Liver (tissue), 9 donors: ENCODE data around the gene MEN1. TPM values are rescaled to one million over a fixed set of nuclear protein-coding genes. Genes with fewer than 3 reads are reported as not detected.

Experiments used
- DNase-seq: peaks from one replicate; pipeline ENCODE4 v3.0.0-alpha.2; 2017; ENCODE audit warnings: low spot score
- H3K27ac ChIP-seq, 2 donors: one replicate each; pipeline ENCODE4 v1.7.0; 2013; ENCODE audit warnings: inconsistent platforms in 2 of 2, low read length in 2 of 2, control low read depth in 1 of 2, low read depth in 1 of 2, mild to moderate bottlenecking in 1 of 2
- H3K27me3 ChIP-seq, 4 donors: one replicate each; pipeline versions ENCODE4 v1.6.1 to v1.7.0; 2013; ENCODE audit warnings: low read length in 3 of 4, inconsistent platforms in 1 of 4, mild to moderate bottlenecking in 1 of 4, moderate library complexity in 1 of 4; ENCODE audit not compliant: control insufficient read depth in 4 of 4, insufficient read depth in 4 of 4
- H3K36me3 ChIP-seq, 4 donors: one replicate each; pipeline versions ENCODE4 v1.6.1 to v1.7.0; 2013; ENCODE audit warnings: low read length in 3 of 4, mild to moderate bottlenecking in 3 of 4, low read depth in 1 of 4, moderate library complexity in 1 of 4; ENCODE audit not compliant: control insufficient read depth in 4 of 4, insufficient read depth in 3 of 4
- H3K4me1 ChIP-seq, 4 donors: one replicate each; pipeline versions ENCODE4 v1.6.1 to v1.7.0; 2013; ENCODE audit warnings: low read length in 3 of 4, mild to moderate bottlenecking in 3 of 4, moderate library complexity in 1 of 4; ENCODE audit not compliant: control insufficient read depth in 4 of 4, insufficient read depth in 4 of 4
- H3K4me3 ChIP-seq, 3 donors: one replicate each; pipeline versions ENCODE4 v1.6.1 to v1.7.0; 2013; ENCODE audit warnings: low read length in 3 of 3, control low read depth in 1 of 3, low read depth in 1 of 3, mild to moderate bottlenecking in 1 of 3
- H3K9ac ChIP-seq, 2 donors: one replicate each; pipeline ENCODE4 v1.7.0; 2013; ENCODE audit warnings: low read length in 2 of 2, mild to moderate bottlenecking in 2 of 2, moderate library complexity in 2 of 2, control low read depth in 1 of 2, low read depth in 1 of 2
- H3K9me3 ChIP-seq, 4 donors: one replicate each; pipeline versions ENCODE4 v1.6.1 to v1.7.0; 2013; ENCODE audit warnings: low read length in 3 of 4; ENCODE audit not compliant: control insufficient read depth in 4 of 4
- EGR1 ChIP-seq, 2 donors: IDR thresholded peaks; 2 replicates each; pipeline ENCODE4 v1.6.1; 2016 to 2018; ENCODE audit warnings: antibody characterized with exemption in 2 of 2, low read depth in 2 of 2
- FOXA1 ChIP-seq: IDR thresholded peaks from 2 replicates; pipeline ENCODE4 v1.6.1; 2016; ENCODE audit warnings: antibody characterized with exemption
- FOXA2 ChIP-seq: IDR thresholded peaks from 2 replicates; pipeline ENCODE4 v1.6.1; 2016; ENCODE audit warnings: antibody characterized with exemption
- GABPA ChIP-seq, 2 donors: IDR thresholded peaks in 1 of 2; conservative IDR thresholded peaks in 1 of 2; 2 replicates each; pipeline ENCODE4 v1.6.1; 2016; ENCODE audit warnings: antibody characterized with exemption in 2 of 2, mild to moderate bottlenecking in 1 of 2, moderate library complexity in 1 of 2
- HNF4A ChIP-seq, 2 donors: conservative IDR thresholded peaks; 2 replicates each; pipeline ENCODE4 v1.6.1; 2016; ENCODE audit warnings: antibody characterized with exemption in 2 of 2, mild to moderate bottlenecking in 2 of 2
- HNF4G ChIP-seq: IDR thresholded peaks from 2 replicates; pipeline ENCODE4 v1.6.1; 2016; ENCODE audit warnings: antibody characterized with exemption
- JUND ChIP-seq, 2 donors: IDR thresholded peaks; 2 replicates each; pipeline ENCODE4 v1.6.1; 2016; ENCODE audit warnings: antibody characterized with exemption in 2 of 2
- NR2F2 ChIP-seq: IDR thresholded peaks from 2 replicates; pipeline ENCODE4 v1.6.1; 2016; ENCODE audit warnings: antibody characterized with exemption
- RAD21 ChIP-seq, 2 donors: IDR thresholded peaks; 2 replicates each; pipeline ENCODE4 v1.6.1; 2016; ENCODE audit warnings: antibody characterized with exemption in 2 of 2, mild to moderate bottlenecking in 2 of 2
- RXRA ChIP-seq, 2 donors: IDR thresholded peaks; 2 replicates each; pipeline ENCODE4 v1.6.1; 2017 to 2018; ENCODE audit warnings: antibody characterized with exemption in 2 of 2, mild to moderate bottlenecking in 1 of 2
- SP1 ChIP-seq: IDR thresholded peaks from 2 replicates; pipeline ENCODE4 v1.6.1; 2018; ENCODE audit warnings: antibody characterized with exemption, mild to moderate bottlenecking
- TAF1 ChIP-seq: conservative IDR thresholded peaks from 2 replicates; pipeline ENCODE4 v1.6.1; 2016; ENCODE audit warnings: antibody characterized with exemption, mild to moderate bottlenecking
- YY1 ChIP-seq: IDR thresholded peaks from 2 replicates; pipeline ENCODE4 v1.6.1; 2016; ENCODE audit warnings: antibody characterized with exemption, mild to moderate bottlenecking
- WGBS: extraction: QIAGEN DNeasy Blood & Tissue Kit; methylation state at CpG from one replicate; pipeline ENCODE4 v1.1.7; 2013; 5-methylcytosine and 5-hydroxymethylcytosine counted together
- polyA plus RNA-seq, 2 donors: library from polyadenylated mRNA; stranded (reverse) in 1 of 2; unstranded in 1 of 2; fragments of 200-250 nt in 1 of 2; fragments of >200 nt in 1 of 2; fragmentation: Nextera tagmentation in 1 of 2; extraction: Ambion mirVana in 1 of 2; gene quantifications; one replicate each; pipeline versions ENCODE4 v1.2.1 to v1.2.3, GENCODE V29; 2013 to 2015
- total RNA-seq, 2 donors: library from RNA; depleted of rRNA; stranded (reverse); fragments of >200 nt; gene quantifications; one replicate each; pipeline ENCODE4 v1.2.3, GENCODE V29; 2014
- TF ChIP-seq, protein P1 (sequence below): IDR thresholded peaks from 2 replicates; pipeline ENCODE4 v1.6.1; 2016; ENCODE audit warnings: antibody characterized with exemption, mild to moderate bottlenecking
- TF ChIP-seq, protein P2 (sequence below): fragments of 150-350 bp; IDR thresholded peaks from 2 replicates; pipeline ENCODE4 v1.5.1; 2017; ENCODE audit warnings: improper control_type of control experiment, low read depth, low read length; ENCODE audit not compliant: missing input control
- TF ChIP-seq, protein P3 (sequence below): IDR thresholded peaks from 2 replicates; pipeline ENCODE4 v1.6.1; 2016; ENCODE audit warnings: antibody characterized with exemption
- TF ChIP-seq, protein P4 (sequence below): IDR thresholded peaks from 2 replicates; pipeline ENCODE4 v1.6.1; 2016; ENCODE audit warnings: antibody characterized with exemption
- donor health status: healthy.
- donor health status: healthy.
- donor health status: healthy.
- donor health status: healthy.
- donor health status: healthy.

Gene MEN1
- total and polyA plus RNA-seq, 4 donors, result 9.0 to 15.1 (median 13.4) TPM

DNA sequence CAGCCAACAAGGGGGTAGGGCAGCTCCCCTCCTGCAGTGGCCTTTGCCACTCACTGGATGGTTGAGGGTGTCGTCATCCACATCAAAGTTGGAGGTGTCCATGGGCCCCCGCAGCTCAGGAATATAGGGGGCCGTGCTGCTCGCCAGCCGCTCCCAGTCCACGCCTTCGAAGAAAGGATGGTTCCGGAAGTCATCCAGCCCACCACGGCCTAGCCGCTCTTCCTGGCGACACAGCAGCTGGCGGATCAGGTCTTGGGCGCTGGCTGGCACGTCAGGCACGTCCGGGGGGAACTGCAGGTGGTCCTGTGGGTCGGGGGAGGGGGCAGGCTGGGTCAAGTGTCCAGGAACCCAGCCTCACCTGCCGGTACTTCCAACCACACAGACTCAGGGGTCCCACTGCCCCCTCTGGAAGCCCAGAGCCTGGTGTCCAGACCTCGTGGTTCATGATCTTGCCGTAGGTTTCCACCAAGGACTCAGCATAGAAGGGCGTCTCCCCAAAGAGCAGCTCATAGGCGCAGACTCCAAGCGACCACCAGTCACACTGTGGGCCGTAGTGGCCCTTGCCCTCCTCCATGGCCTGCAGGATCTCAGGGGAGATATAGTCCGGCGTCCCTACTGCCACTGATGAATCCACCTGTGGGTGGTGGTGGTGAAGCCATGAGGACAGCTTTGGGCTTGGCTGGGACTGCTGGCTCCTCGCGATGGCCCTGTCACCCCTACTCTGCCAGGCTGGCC, 28.4 kb upstream of the MEN1 start:
- Histone ChIP-seq H3K4me3 (no peak overlapping the region), H3K36me3 (no peaks in the 10 kb centered on the region)
- TF ChIP-seq JUND (IDR thresholded peaks at IDR 0.05), result no peak
- no peak for TF ChIP-seq FOXA2
- TF ChIP-seq GABPA (IDR thresholded peaks at IDR 0.05 in 1 of 2, conservative IDR thresholded peaks at IDR 0.05 in 1 of 2), result no peak
- no peak for TF ChIP-seq FOXA1
- no peak for TF ChIP-seq TAF1
- TF ChIP-seq, protein P1, sequence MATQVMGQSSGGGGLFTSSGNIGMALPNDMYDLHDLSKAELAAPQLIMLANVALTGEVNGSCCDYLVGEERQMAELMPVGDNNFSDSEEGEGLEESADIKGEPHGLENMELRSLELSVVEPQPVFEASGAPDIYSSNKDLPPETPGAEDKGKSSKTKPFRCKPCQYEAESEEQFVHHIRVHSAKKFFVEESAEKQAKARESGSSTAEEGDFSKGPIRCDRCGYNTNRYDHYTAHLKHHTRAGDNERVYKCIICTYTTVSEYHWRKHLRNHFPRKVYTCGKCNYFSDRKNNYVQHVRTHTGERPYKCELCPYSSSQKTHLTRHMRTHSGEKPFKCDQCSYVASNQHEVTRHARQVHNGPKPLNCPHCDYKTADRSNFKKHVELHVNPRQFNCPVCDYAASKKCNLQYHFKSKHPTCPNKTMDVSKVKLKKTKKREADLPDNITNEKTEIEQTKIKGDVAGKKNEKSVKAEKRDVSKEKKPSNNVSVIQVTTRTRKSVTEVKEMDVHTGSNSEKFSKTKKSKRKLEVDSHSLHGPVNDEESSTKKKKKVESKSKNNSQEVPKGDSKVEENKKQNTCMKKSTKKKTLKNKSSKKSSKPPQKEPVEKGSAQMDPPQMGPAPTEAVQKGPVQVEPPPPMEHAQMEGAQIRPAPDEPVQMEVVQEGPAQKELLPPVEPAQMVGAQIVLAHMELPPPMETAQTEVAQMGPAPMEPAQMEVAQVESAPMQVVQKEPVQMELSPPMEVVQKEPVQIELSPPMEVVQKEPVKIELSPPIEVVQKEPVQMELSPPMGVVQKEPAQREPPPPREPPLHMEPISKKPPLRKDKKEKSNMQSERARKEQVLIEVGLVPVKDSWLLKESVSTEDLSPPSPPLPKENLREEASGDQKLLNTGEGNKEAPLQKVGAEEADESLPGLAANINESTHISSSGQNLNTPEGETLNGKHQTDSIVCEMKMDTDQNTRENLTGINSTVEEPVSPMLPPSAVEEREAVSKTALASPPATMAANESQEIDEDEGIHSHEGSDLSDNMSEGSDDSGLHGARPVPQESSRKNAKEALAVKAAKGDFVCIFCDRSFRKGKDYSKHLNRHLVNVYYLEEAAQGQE, result no peak
- TF ChIP-seq, protein P2, sequence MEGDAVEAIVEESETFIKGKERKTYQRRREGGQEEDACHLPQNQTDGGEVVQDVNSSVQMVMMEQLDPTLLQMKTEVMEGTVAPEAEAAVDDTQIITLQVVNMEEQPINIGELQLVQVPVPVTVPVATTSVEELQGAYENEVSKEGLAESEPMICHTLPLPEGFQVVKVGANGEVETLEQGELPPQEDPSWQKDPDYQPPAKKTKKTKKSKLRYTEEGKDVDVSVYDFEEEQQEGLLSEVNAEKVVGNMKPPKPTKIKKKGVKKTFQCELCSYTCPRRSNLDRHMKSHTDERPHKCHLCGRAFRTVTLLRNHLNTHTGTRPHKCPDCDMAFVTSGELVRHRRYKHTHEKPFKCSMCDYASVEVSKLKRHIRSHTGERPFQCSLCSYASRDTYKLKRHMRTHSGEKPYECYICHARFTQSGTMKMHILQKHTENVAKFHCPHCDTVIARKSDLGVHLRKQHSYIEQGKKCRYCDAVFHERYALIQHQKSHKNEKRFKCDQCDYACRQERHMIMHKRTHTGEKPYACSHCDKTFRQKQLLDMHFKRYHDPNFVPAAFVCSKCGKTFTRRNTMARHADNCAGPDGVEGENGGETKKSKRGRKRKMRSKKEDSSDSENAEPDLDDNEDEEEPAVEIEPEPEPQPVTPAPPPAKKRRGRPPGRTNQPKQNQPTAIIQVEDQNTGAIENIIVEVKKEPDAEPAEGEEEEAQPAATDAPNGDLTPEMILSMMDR, result no peak
- no peak for TF ChIP-seq NR2F2
- TF ChIP-seq RAD21 (IDR thresholded peaks at IDR 0.05), result no peak
- TF ChIP-seq YY1, result no peak
- TF ChIP-seq EGR1 (IDR thresholded peaks at IDR 0.05; ENCODE audit: low read depth in 2 of 2), result no peak
- TF ChIP-seq, protein P3, sequence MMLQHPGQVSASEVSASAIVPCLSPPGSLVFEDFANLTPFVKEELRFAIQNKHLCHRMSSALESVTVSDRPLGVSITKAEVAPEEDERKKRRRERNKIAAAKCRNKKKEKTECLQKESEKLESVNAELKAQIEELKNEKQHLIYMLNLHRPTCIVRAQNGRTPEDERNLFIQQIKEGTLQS, result no peak

DNA sequence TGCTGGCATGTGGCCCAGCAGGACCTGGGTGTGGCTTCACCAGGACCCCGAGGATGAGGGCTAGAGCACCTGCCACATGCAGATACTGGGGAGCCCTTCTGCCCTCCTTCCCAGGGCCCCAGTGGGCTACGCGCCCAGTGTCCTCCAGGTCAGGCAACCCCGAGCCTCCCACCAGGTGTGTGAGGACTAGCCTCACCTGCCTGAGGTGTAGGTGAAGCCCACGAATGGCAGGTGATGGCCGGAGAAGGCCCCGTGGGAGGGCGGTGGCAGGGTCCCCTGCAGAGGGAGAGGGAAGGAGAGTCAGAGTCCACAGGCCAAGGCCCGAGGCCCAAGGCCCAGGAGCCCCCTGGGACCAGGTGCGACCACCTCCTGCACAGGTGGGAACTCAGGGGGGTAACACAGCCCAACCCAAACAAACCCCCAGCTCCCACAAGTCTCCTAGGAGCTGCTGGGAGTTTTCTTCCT, 27.6 kb upstream of the MEN1 start:
- Histone ChIP-seq H3K4me1 (no peaks in the 10 kb centered on the region), H3K9me3 (no peaks in the 10 kb centered on the region), H3K27ac (no peak overlapping the region), H3K4me3 (no peak overlapping the region), H3K27me3 (no peaks in the 10 kb centered on the region), H3K36me3 (no peaks in the 10 kb centered on the region), H3K9ac (no peak overlapping the region)
- 97% methylated on average over 10 of the region's 10 CpGs for WGBS
- DNase-seq, result no peak
- no peak for TF ChIP-seq YY1
- TF ChIP-seq JUND (IDR thresholded peaks at IDR 0.05), result no peak
- TF ChIP-seq TAF1, result no peak
- TF ChIP-seq HNF4G, result no peak
- TF ChIP-seq, protein P1, result no peak
- no peak for TF ChIP-seq NR2F2
- TF ChIP-seq, protein P4, sequence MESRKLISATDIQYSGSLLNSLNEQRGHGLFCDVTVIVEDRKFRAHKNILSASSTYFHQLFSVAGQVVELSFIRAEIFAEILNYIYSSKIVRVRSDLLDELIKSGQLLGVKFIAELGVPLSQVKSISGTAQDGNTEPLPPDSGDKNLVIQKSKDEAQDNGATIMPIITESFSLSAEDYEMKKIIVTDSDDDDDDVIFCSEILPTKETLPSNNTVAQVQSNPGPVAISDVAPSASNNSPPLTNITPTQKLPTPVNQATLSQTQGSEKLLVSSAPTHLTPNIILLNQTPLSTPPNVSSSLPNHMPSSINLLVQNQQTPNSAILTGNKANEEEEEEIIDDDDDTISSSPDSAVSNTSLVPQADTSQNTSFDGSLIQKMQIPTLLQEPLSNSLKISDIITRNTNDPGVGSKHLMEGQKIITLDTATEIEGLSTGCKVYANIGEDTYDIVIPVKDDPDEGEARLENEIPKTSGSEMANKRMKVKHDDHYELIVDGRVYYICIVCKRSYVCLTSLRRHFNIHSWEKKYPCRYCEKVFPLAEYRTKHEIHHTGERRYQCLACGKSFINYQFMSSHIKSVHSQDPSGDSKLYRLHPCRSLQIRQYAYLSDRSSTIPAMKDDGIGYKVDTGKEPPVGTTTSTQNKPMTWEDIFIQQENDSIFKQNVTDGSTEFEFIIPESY, result no peak
- no peak for TF ChIP-seq RXRA (IDR thresholded peaks at IDR 0.05)
- no peak for TF ChIP-seq FOXA2
- TF ChIP-seq FOXA1, result no peak
- no peak for TF ChIP-seq SP1
- TF ChIP-seq HNF4A (conservative IDR thresholded peaks at IDR 0.05), result no peak
- no peak for TF ChIP-seq GABPA (IDR thresholded peaks at IDR 0.05 in 1 of 2, conservative IDR thresholded peaks at IDR 0.05 in 1 of 2)
- no peak for TF ChIP-seq RAD21 (IDR thresholded peaks at IDR 0.05)
- no peak for TF ChIP-seq EGR1 (IDR thresholded peaks at IDR 0.05; ENCODE audit: low read depth in 2 of 2)

More for the DNA sequence above, 28.4 kb upstream of the MEN1 start:
- H3K9ac ChIP-seq, result no peak overlapping the region
- DNase-seq, result no peak
- no peak overlapping the region for H3K27ac ChIP-seq
- H3K9me3 ChIP-seq, result no peaks in the 10 kb centered on the region
- 96% methylated on average over 28 of the region's 28 CpGs for WGBS
- no peaks in the 10 kb centered on the region for H3K4me1 ChIP-seq
- no peaks in the 10 kb centered on the region for H3K27me3 ChIP-seq
